NCI-H2081 treated with DMSO at 0.1 percent for 48 hours (cell line): ENCODE results near the gene SLC35E2B.
A peak's percentile ranks its signal among the peaks of the same experiment; 100 is the strongest.

ENCODE experiments used
- DNase-seq: peaks from one replicate; lab custom pipeline; 2025; lab: John Stamatoyannopoulos, UW

Gene SLC35E2B

GRCh38 chr1:1623631-1624442 lies 68.8 kb downstream of the SLC35E2B start:
- no peak for DNase-seq

- no peak for DNase-seq
Observed at GRCh38 chr1:1623181-1623630, 69.4 kb downstream of the SLC35E2B start.

- no peak for DNase-seq
Observed at GRCh38 chr1:1622788-1623094, 69.9 kb downstream of the SLC35E2B start.

GRCh38 chr1:1622010-1622787 lies 70.4 kb downstream of the SLC35E2B start:
- no peak for DNase-seq

GRCh38 chr1:1621173-1622009 lies 71.2 kb downstream of the SLC35E2B start:
- no peak for DNase-seq

GRCh38 chr1:1620433-1621139 lies 72.0 kb downstream of the SLC35E2B start:
- DNase-seq: no peak

- DNase-seq: no peak
Observed at GRCh38 chr1:1619917-1620361, 72.7 kb downstream of the SLC35E2B start.

- no peak for DNase-seq
Observed at GRCh38 chr1:1618396-1619068, 74.1 kb downstream of the SLC35E2B start.

- no peak for DNase-seq
Observed at GRCh38 chr1:1617925-1618324, 74.7 kb downstream of the SLC35E2B start.

- DNase-seq: no peak
Observed at GRCh38 chr1:1617516-1617915, 75.1 kb downstream of the SLC35E2B start.

GRCh38 chr1:1616838-1617237 lies 75.8 kb downstream of the SLC35E2B start:
- DNase-seq: no peak

- DNase-seq: no peak
Observed at GRCh38 chr1:1616045-1616790, 76.4 kb downstream of the SLC35E2B start.

GRCh38 chr1:1615256-1616044 lies 77.1 kb downstream of the SLC35E2B start, which contains the start of gene MIB2:
Gene MIB2, plus strand, starts transcription at chr1:1615500. Its CDS starts 7,953 bp downstream, at chr1:1623453.
- DNase-seq: peak; percentile 92

GRCh38 chr1:1614954-1615255 lies 77.7 kb downstream of the SLC35E2B start:
- DNase-seq: no peak

- DNase-seq: no peak
Observed at GRCh38 chr1:1614204-1614953, 78.2 kb downstream of the SLC35E2B start.

GRCh38 chr1:1613509-1614082 lies 79.0 kb downstream of the SLC35E2B start:
- no peak for DNase-seq

- no peak for DNase-seq
Observed at GRCh38 chr1:1612104-1612400, 80.5 kb downstream of the SLC35E2B start.

GRCh38 chr1:1610796-1611195 lies 81.8 kb downstream of the SLC35E2B start:
- DNase-seq: no peak
